DMS114 treated with DMSO at 0.1 percent for 48 hours (cell line): ENCODE measurements around the gene SEMA6A.

ENCODE experiments used
- DNase-seq: peaks from one replicate; lab custom pipeline; 2025; ENCODE audit not compliant: unreplicated experiment; lab: John Stamatoyannopoulos, UW

The SEMA6A gene

GRCh38 chr5:116415182-116415581, 159.4 kb downstream of the SEMA6A start:
- no peak for DNase-seq

- no peak for DNase-seq
These were observed 163.5 kb downstream of the SEMA6A start for GRCh38 chr5:116411101-116411571.

GRCh38 chr5:116410336-116410890, 164.2 kb downstream of the SEMA6A start:
- no peak for DNase-seq

GRCh38 chr5:116409591-116410296, 164.9 kb downstream of the SEMA6A start:
- DNase-seq = no peak

- no peak for DNase-seq
These were observed 168.1 kb downstream of the SEMA6A start for GRCh38 chr5:116406306-116407041.

GRCh38 chr5:116404792-116405191, 169.8 kb downstream of the SEMA6A start:
- no peak for DNase-seq

- DNase-seq = no peak
These were observed 170.6 kb downstream of the SEMA6A start for GRCh38 chr5:116404016-116404415.

- no peak for DNase-seq
These were observed 172.4 kb downstream of the SEMA6A start for GRCh38 chr5:116402235-116402634.

- DNase-seq = no peak
These were observed 173.0 kb downstream of the SEMA6A start for GRCh38 chr5:116401576-116401975.

- no peak for DNase-seq
These were observed 178.0 kb downstream of the SEMA6A start for GRCh38 chr5:116396476-116397099.

- no peak for DNase-seq
These were observed 178.9 kb downstream of the SEMA6A start for GRCh38 chr5:116395631-116396203.

GRCh38 chr5:116395226-116395625, 179.4 kb downstream of the SEMA6A start:
- DNase-seq = no peak

- DNase-seq = no peak
These were observed 180.3 kb downstream of the SEMA6A start for GRCh38 chr5:116394186-116394867.
